Sigmoid colon (tissue), 4 donors: ENCODE data around the gene SNX24.

Experiments
- EP300 ChIP-seq, 4 donors: sonication (generic); formaldehyde crosslinking; IDR thresholded peaks; one replicate each; pipeline ENCODE4 v1.6.1; 2017; ENCODE audit warnings: antibody characterized with exemption in 4 of 4
- POLR2A ChIP-seq, 2 donors: fragments of 450-650 bp; IDR thresholded peaks; one replicate each; pipeline ENCODE4 v1.6.1; 2016; ENCODE audit warnings: antibody characterized with exemption in 2 of 2, mild to moderate bottlenecking in 2 of 2, moderate library complexity in 2 of 2
- POLR2AphosphoS5 ChIP-seq, 4 donors: sonication (generic); formaldehyde crosslinking; IDR thresholded peaks; one replicate each; pipeline ENCODE4 v1.6.1; 2017; ENCODE audit warnings: antibody characterized with exemption in 4 of 4
- TF ChIP-seq, protein P1 (sequence below), 4 experiments: fragments of 450-650 bp in 3 of 4; fragments of 200-600 bp in 1 of 4; IDR thresholded peaks; one replicate each; pipeline ENCODE4 v1.5.1; 2016 to 2019; ENCODE audit warnings: antibody characterized with exemption in 4 of 4, mild to moderate bottlenecking in 3 of 4, moderate library complexity in 2 of 4

GRCh38 chr5:123028222-123028621 lies 182.8 kb downstream of the SNX24 start:
- TF ChIP-seq, protein P1, sequence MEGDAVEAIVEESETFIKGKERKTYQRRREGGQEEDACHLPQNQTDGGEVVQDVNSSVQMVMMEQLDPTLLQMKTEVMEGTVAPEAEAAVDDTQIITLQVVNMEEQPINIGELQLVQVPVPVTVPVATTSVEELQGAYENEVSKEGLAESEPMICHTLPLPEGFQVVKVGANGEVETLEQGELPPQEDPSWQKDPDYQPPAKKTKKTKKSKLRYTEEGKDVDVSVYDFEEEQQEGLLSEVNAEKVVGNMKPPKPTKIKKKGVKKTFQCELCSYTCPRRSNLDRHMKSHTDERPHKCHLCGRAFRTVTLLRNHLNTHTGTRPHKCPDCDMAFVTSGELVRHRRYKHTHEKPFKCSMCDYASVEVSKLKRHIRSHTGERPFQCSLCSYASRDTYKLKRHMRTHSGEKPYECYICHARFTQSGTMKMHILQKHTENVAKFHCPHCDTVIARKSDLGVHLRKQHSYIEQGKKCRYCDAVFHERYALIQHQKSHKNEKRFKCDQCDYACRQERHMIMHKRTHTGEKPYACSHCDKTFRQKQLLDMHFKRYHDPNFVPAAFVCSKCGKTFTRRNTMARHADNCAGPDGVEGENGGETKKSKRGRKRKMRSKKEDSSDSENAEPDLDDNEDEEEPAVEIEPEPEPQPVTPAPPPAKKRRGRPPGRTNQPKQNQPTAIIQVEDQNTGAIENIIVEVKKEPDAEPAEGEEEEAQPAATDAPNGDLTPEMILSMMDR (IDR thresholded peaks at IDR 0.05), result no peak
- TF ChIP-seq POLR2AphosphoS5 (IDR thresholded peaks at IDR 0.05), result no peak
- TF ChIP-seq POLR2A (IDR thresholded peaks at IDR 0.05), result no peak
- no peak for TF ChIP-seq EP300 (IDR thresholded peaks at IDR 0.05)
